HepG2 (cell line): ENCODE results near the gene TAPBP. TPM values are rescaled to one million over a fixed set of nuclear protein-coding genes. Genes with fewer than 3 reads are reported as not detected.
"Not testable (repeated sequence)": the region's sequence is repeated elsewhere in the genome, so short reads cannot be mapped to it uniquely, and the experiment has no call there.

Experiments used
- ATAC-seq: fragments of 200-7000 bp; cut with Tn5 transposase; 3 replicates; pipeline ENCODE4 v1.9.1; 2020; ENCODE audit warnings: mild to moderate bottlenecking, moderate library complexity
- BruUV-seq: library from RNA; stranded (reverse); fragments of 400-500 nt; replicated peaks from 2 replicates; lab custom pipeline; 2021; lab: Mats Ljungman, UMichigan
- CTCF ChIA-PET: fragments of 300-600 bp; formaldehyde crosslinking; extraction: SDS; loops from one replicate; lab custom pipeline; 2021; ENCODE audit warnings: low total read pairs, inconsistent platforms, low intra/inter-chr PET ratio; lab: Yijun Ruan, JAX
- POLR2A ChIA-PET: fragments of 350-600 bp; sonication (Branson Sonifier 250); formaldehyde crosslinking; loops from one replicate; lab custom pipeline; 2020; ENCODE audit warnings: antibody characterized with exemption, inconsistent platforms; lab: Yijun Ruan, JAX
- DNase-seq: peaks from one replicate; pipeline ENCODE4 v3.0.0-alpha.2; 2015; ENCODE audit warnings: low spot score
- FAIRE-seq: peaks from 3 replicates; lab custom pipeline; 2011; peaks lifted over from hg19 to GRCh38; lab: Jason Lieb, UNC
- H2AFZ ChIP-seq: one replicate; pipeline ENCODE4 v1.6.1; 2011; ENCODE audit warnings: low read length, inconsistent platforms
- H3K27ac ChIP-seq: fragments of 300-600 bp; 3 replicates; pipeline ENCODE4 v1.8.0; 2011; ENCODE audit warnings: mixed run types, mild to moderate bottlenecking, mixed read lengths, low read length, inconsistent platforms; ENCODE audit not compliant: insufficient read depth; ENCODE audit errors: extremely low read length
- H3K27me3 ChIP-seq, 2 experiments: fragments of 200-600 bp in 1 of 2; 2 replicates in 1 of 2; 3 replicates in 1 of 2; pipeline versions ENCODE4 v1.6.0 to v1.8.0; 2011; ENCODE audit warnings: low read length in 2 of 2, mild to moderate bottlenecking in 2 of 2, moderate library complexity in 2 of 2, inconsistent platforms in 1 of 2; ENCODE audit not compliant: insufficient read depth in 2 of 2, control insufficient read depth in 1 of 2
- H3K36me3 ChIP-seq, 2 experiments: fragments of 200-600 bp in 1 of 2; replicated peaks in 1 of 2; 2 replicates in 1 of 2; 3 replicates in 1 of 2; pipeline versions ENCODE4 v1.5.1 to v1.8.0; 2011; ENCODE audit warnings: low read length in 2 of 2, inconsistent platforms in 1 of 2; ENCODE audit not compliant: insufficient read depth in 2 of 2, control insufficient read depth in 1 of 2
- H3K4me1 ChIP-seq: 2 replicates; pipeline ENCODE4 v1.5.1; 2012; ENCODE audit warnings: low read length, inconsistent platforms; ENCODE audit not compliant: insufficient read depth
- H3K4me2 ChIP-seq: 2 replicates; pipeline ENCODE4 v1.6.0; 2011; ENCODE audit warnings: low read depth, low read length, inconsistent platforms
- H3K4me3 ChIP-seq, 3 experiments: fragments of 200-600 bp in 1 of 3; sonication (generic), shearing (Covaris generic) in 1 of 3; replicated peaks in 1 of 3; 2 replicates each; pipeline ENCODE4 v1.5.1; 2011 to 2016; ENCODE audit warnings: low read length in 3 of 3, inconsistent platforms in 2 of 3, low read depth in 2 of 3, mild to moderate bottlenecking in 2 of 3, control low read depth in 1 of 3, mixed read lengths in 1 of 3; ENCODE audit not compliant: insufficient read depth in 1 of 3
- H3K79me2 ChIP-seq: one replicate; pipeline ENCODE4 v1.6.1; 2011; ENCODE audit warnings: low read length, inconsistent platforms; ENCODE audit not compliant: insufficient read depth
- H3K9ac ChIP-seq: 2 replicates; pipeline ENCODE4 v1.6.0; 2011; ENCODE audit warnings: mild to moderate bottlenecking, low read depth, low read length, inconsistent platforms; ENCODE audit not compliant: insufficient read depth
- H3K9me3 ChIP-seq: 2 replicates; pipeline ENCODE4 v1.5.1; 2012; ENCODE audit warnings: mild to moderate bottlenecking, low read length
- H4K20me1 ChIP-seq: 2 replicates; pipeline ENCODE4 v1.6.0; 2011; ENCODE audit warnings: inconsistent platforms, mild to moderate bottlenecking, low read length, moderate library complexity; ENCODE audit not compliant: insufficient read depth
- CREB1 ChIP-seq, 2 experiments: fragments of 450-650 bp in 1 of 2; IDR thresholded peaks; 2 replicates each; pipeline ENCODE4 v1.6.1; 2016 to 2017; ENCODE audit warnings: control low read depth in 1 of 2, mild to moderate bottlenecking in 1 of 2, missing compliant biosample characterization in 1 of 2, missing genetic modification characterization in 1 of 2
- ELF4 ChIP-seq: sonication (generic); formaldehyde crosslinking; IDR thresholded peaks from 2 replicates; pipeline ENCODE4 v1.5.0; 2020; ENCODE audit warnings: missing genetic modification reagents, mild to moderate bottlenecking, moderate library complexity, borderline replicate concordance
- ERF ChIP-seq: IDR thresholded peaks from 2 replicates; pipeline ENCODE4 v1.6.1; 2018; ENCODE audit warnings: missing biosample characterization, missing genetic modification reagents
- FIP1L1 ChIP-seq: fragments of 200-400 bp; formaldehyde crosslinking; IDR thresholded peaks from 2 replicates; pipeline ENCODE4 v1.6.1; 2018; ENCODE audit warnings: low read depth, mild to moderate bottlenecking, low read length, moderate library complexity, borderline replicate concordance; ENCODE audit not compliant: insufficient read depth
- HDAC1 ChIP-seq: sonication (generic); formaldehyde crosslinking; IDR thresholded peaks from 2 replicates; pipeline ENCODE4 v1.5.1; 2020; ENCODE audit warnings: mild to moderate bottlenecking, missing genetic modification reagents
- HES4 ChIP-seq: sonication (generic); formaldehyde crosslinking; IDR thresholded peaks from 2 replicates; pipeline ENCODE4 v1.9.0; 2021; ENCODE audit warnings: mild to moderate bottlenecking, missing genetic modification reagents, borderline replicate concordance
- HNRNPK ChIP-seq: fragments of 200-400 bp; formaldehyde crosslinking; IDR thresholded peaks from 2 replicates; pipeline ENCODE4 v1.6.1; 2018; ENCODE audit warnings: low read length, low read depth, moderate library complexity, mild to moderate bottlenecking; ENCODE audit not compliant: poor library complexity, severe bottlenecking
- IKZF4 ChIP-seq: sonication (generic); formaldehyde crosslinking; IDR thresholded peaks from 2 replicates; pipeline ENCODE4 v1.5.1; 2020; ENCODE audit warnings: borderline replicate concordance, mild to moderate bottlenecking, low read depth, missing genetic modification reagents; ENCODE audit errors: not compliant biosample characterization
- MAF1 ChIP-seq: sonication (generic); formaldehyde crosslinking; IDR thresholded peaks from 2 replicates; pipeline ENCODE4 v1.5.0; 2020; ENCODE audit warnings: missing genetic modification reagents, borderline replicate concordance
- NPAS2 ChIP-seq: sonication (generic); formaldehyde crosslinking; IDR thresholded peaks from 2 replicates; pipeline ENCODE4 v1.8.0; 2022; ENCODE audit warnings: mild to moderate bottlenecking, missing genetic modification reagents, borderline replicate concordance
- RARA ChIP-seq: IDR thresholded peaks from 2 replicates; pipeline ENCODE4 v1.6.1; 2016; ENCODE audit warnings: missing genetic modification reagents, missing compliant biosample characterization
- SRF ChIP-seq: IDR thresholded peaks from 2 replicates; pipeline ENCODE4 v1.6.1; 2011; ENCODE audit warnings: mild to moderate bottlenecking, low read depth, low read length, moderate library complexity
- STAG1 ChIP-seq: sonication (generic); formaldehyde crosslinking; IDR thresholded peaks from 2 replicates; pipeline ENCODE4 v1.4.0; 2020; ENCODE audit warnings: missing genetic modification reagents
- ZNF224 ChIP-seq: sonication (generic); formaldehyde crosslinking; IDR thresholded peaks from 2 replicates; pipeline ENCODE4 v1.5.0; 2020; ENCODE audit warnings: mild to moderate bottlenecking, missing genetic modification reagents
- ZNF24 ChIP-seq: fragments of 450-650 bp; IDR thresholded peaks from 2 replicates; pipeline ENCODE4 v1.6.1; 2017; ENCODE audit warnings: antibody characterized with exemption, mild to moderate bottlenecking
- ZNF605 ChIP-seq: sonication (generic); formaldehyde crosslinking; IDR thresholded peaks from 2 replicates; pipeline ENCODE4 v1.8.0; 2022; ENCODE audit warnings: mild to moderate bottlenecking, missing genetic modification reagents
- ZNF672 ChIP-seq: sonication (generic); formaldehyde crosslinking; IDR thresholded peaks from 2 replicates; pipeline ENCODE4 v1.8.1; 2022; ENCODE audit warnings: missing genetic modification reagents
- WGBS: methylation state at CpG from one replicate; pipeline ENCODE4 v1.1.6; 2017; ENCODE audit warnings: low lambda C conversion rate; 5-methylcytosine and 5-hydroxymethylcytosine counted together
- in situ Hi-C: cut with HindIII; loops from 2 replicates; pipeline ENCODE4 v1.10.0; 2017; ENCODE audit warnings: low pct_unique_long_range_greater_than_20kb; ENCODE audit not compliant: extremely low pct_ligation_motif_present
- intact Hi-C: fragments of 100-400 bp; cut with micrococcal nuclease; formaldehyde crosslinking; loops from one replicate; pipeline ENCODE4 v1.10.0; 2022; ENCODE audit not compliant: unreplicated experiment
- polyA plus RNA-seq, 8 experiments: library from polyadenylated mRNA; depleted of rRNA in 3 of 8; stranded (reverse) in 7 of 8; unstranded in 1 of 8; fragments of >200 nt; fragmentation: Illumina TruSeq in 4 of 8; extraction: Trizol in 4 of 8; gene quantifications; 2 replicates each; pipeline versions ENCODE4 v1.2.1 to v1.2.3, GENCODE V29; 2011 to 2016; ENCODE audit warnings: low read depth in 4 of 8, missing spikeins in 1 of 8, mixed read lengths in 1 of 8; ENCODE audit not compliant: insufficient read depth in 1 of 8
- total RNA-seq, 5 experiments: library from RNA; depleted of rRNA; stranded (reverse); fragments of >200 nt; fragmentation: Illumina TruSeq; extraction: Trizol; gene quantifications; 2 replicates each; pipeline ENCODE4 v1.2.3, GENCODE V29; 2016; ENCODE audit warnings: low read depth in 1 of 5
- TF ChIP-seq, protein P1 (sequence below): sonication (generic); formaldehyde crosslinking; IDR thresholded peaks from 2 replicates; pipeline ENCODE4 v1.5.1; 2020; ENCODE audit warnings: missing genetic modification reagents, mild to moderate bottlenecking, borderline replicate concordance
- TF ChIP-seq, protein P2 (sequence below): sonication (generic); formaldehyde crosslinking; IDR thresholded peaks from 2 replicates; pipeline ENCODE4 v1.4.0; 2020; ENCODE audit warnings: missing genetic modification reagents, mild to moderate bottlenecking, borderline replicate concordance

TAPBP gene
- total and polyA plus RNA-seq, 2 of the 13 experiments (the other 11 are each of a cell fraction or from before 2014, with no cell fraction given) = 27.4 to 32.3 TPM

DNA sequence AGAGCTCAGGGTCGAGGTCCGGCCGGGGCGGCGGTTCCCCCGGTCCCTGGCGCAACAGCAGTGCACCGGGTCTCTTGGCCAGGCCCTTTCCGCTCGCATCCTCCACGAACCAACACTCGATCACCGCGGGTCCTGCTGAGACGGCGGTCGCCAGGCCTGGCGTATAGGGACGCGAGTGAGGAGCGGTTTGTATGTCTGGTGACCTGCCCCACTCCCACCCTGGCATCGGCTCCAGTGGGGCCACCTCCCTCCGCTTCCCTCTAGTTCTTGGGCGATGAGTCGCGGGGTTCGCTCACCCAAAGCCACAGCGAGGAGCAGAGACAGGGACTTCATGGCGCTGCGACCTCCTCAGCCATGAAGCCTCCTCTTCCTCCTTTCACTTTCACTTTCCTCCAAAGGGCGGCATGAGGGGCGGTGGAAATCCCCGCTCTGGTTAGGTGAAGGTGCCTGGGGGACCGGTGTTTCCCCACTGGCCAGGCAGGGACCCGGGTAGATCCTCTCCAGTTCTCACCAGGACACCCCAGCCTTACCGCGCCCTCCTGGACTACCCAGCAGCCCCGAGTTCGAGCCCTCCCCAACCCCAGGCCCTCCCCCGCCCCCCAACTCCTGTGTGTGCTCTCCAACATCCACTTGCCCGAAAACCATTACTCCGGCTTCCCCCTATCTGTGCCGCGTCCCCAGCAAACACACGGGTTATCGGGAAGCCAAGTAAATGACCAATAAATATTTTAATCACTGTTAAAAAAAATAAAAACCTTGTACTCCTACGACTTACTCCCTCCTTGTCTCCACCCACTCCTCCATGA is at the start of gene TAPBP (continued):
- TF ChIP-seq ERF (CRISPR knock-in tag) (peak; percentile 14; the same call in 1 of the 2 replicates), ZNF24 (no peak), STAG1 (CRISPR knock-in tag) (no peak), ZNF224 (CRISPR knock-in tag) (0 out of 2 replicates have a peak, but pooled peaks have one; percentile 43), FIP1L1 (no peak), ZNF605 (CRISPR knock-in tag) (peak; percentile 91; the same call in 1 of the 2 replicates), ELF4 (CRISPR knock-in tag) (no peak), MAF1 (CRISPR knock-in tag) (no peak), ZNF672 (CRISPR knock-in tag) (no peak), HNRNPK (no peak), HDAC1 (peak; percentile 74), CREB1 (IDR thresholded peaks at IDR 0.05) (no peak), CREB1 (CRISPR knock-in tag; IDR thresholded peaks at IDR 0.05) (no peak), SRF (no peak), RARA (CRISPR knock-in tag) (0 out of 2 replicates have a peak, but pooled peaks have one; percentile 2), NPAS2 (CRISPR knock-in tag) (no peak), IKZF4 (peak; percentile 40), HES4 (CRISPR knock-in tag) (0 out of 2 replicates have a peak, but pooled peaks have one; percentile 59)
- TF ChIP-seq, protein P1, sequence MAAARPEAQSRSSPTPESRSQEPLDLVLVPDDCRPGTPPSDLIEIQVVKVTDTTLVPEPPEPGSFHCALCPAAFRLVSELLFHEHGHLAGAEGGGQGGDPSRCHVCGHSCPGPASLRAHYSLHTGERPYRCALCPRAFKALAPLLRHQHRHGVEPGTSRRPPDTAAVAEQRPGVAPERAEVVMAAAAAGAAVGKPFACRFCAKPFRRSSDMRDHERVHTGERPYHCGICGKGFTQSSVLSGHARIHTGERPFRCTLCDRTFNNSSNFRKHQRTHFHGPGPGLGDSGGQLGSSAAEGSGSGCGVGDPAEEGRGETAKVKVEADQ (CRISPR knock-in tag) = no peak; the same call in 1 of the 2 replicates
- TF ChIP-seq, protein P2, sequence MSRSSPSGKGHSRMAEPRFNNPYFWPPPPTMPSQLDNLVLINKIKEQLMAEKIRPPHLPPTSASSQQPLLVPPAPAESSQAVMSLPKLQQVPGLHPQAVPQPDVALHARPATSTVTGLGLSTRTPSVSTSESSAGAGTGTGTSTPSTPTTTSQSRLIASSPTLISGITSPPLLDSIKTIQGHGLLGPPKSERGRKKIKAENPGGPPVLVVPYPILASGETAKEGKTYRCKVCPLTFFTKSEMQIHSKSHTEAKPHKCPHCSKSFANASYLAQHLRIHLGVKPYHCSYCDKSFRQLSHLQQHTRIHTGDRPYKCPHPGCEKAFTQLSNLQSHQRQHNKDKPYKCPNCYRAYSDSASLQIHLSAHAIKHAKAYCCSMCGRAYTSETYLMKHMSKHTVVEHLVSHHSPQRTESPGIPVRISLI (CRISPR knock-in tag) = no peak

DNA sequence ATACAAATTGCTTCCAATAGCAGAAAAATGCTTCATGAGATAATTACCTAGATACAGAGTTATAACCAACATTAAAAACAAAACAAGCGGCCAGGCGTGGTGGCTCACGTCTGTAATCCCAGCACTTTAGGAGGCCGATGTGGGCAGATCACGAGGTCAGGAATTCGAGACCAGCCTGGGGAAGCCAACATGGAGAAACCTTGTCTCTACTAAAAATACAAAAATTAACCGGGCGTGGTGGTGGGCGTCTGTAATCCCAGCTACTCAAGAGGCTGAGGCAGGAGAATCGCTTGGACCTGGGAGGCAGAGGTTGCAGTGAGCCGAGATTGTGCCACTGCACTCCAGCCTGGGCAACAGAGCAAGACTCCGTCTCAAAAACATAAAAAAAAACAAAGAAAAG is 49.6 kb upstream of the TAPBP start:
- CTCF ChIA-PET, H3K27me3 ChIP-seq, H3K4me1 ChIP-seq, H3K36me3 ChIP-seq, H3K4me2 ChIP-seq, ATAC-seq, DNase-seq, POLR2A ChIA-PET, H2AFZ ChIP-seq, H3K27ac ChIP-seq, in situ Hi-C loops, BruUV-seq, intact Hi-C loops, FAIRE-seq, H4K20me1 ChIP-seq, H3K9me3 ChIP-seq, H3K9ac ChIP-seq, H3K4me3 ChIP-seq, H3K79me2 ChIP-seq: not testable (repeated sequence)
- WGBS = 60% methylated on average over 12 of the region's 12 CpGs
